Esophagus squamous epithelium (tissue), 4 donors: Measurements from ENCODE around the gene ARAP1.
A peak's percentile ranks its signal among the peaks of the same experiment; 100 is the strongest.

Experiments
- POLR2A ChIP-seq, 4 donors: fragments of 450-650 bp; IDR thresholded peaks; one replicate each; pipeline ENCODE4 v1.6.1; 2017; ENCODE audit warnings: antibody characterized with exemption in 4 of 4, mild to moderate bottlenecking in 4 of 4, moderate library complexity in 3 of 4
- TF ChIP-seq, protein P1 (sequence below), 6 experiments: fragments of 450-650 bp in 4 of 6; fragments of 200-600 bp in 2 of 6; sonication (generic) in 2 of 6; IDR thresholded peaks; one replicate each; pipeline ENCODE4 v1.5.1; 2016 to 2019; ENCODE audit warnings: antibody characterized with exemption in 6 of 6, mild to moderate bottlenecking in 4 of 6, moderate library complexity in 4 of 6

DNA sequence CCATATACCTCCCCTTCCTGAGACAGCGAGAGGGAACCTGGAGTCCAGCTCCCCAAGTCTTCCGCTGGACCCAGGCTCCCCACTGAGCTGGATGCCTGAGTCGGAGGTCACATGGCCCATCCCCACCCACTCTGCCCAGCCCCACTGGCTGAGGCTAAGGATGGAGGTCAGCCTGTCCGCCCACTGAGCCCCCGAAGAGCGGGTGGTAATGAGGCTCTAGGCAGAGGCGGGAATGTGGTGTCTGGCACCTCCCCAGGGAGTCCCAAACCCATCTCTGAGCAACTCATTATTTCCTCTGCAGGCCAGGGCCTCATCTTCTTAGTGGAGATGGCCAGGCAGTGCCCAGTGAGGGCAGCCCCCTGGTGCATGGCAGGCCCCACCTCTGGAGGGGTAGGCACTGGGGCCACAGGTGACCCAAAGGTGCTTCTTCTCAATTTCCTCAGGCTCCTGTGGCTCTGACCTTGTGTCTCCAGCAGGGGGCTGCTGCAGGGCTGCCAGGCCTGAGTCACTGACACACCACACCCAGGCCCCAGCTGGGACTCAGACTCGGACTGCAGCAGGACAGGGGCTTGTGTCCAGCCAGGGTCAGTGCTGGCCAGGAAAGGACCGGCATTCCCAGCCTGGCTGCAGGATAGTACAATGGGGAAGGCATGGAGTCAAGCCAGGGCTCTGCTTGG, 67.8 kb downstream of the ARAP1 start:
- TF ChIP-seq, protein P1, sequence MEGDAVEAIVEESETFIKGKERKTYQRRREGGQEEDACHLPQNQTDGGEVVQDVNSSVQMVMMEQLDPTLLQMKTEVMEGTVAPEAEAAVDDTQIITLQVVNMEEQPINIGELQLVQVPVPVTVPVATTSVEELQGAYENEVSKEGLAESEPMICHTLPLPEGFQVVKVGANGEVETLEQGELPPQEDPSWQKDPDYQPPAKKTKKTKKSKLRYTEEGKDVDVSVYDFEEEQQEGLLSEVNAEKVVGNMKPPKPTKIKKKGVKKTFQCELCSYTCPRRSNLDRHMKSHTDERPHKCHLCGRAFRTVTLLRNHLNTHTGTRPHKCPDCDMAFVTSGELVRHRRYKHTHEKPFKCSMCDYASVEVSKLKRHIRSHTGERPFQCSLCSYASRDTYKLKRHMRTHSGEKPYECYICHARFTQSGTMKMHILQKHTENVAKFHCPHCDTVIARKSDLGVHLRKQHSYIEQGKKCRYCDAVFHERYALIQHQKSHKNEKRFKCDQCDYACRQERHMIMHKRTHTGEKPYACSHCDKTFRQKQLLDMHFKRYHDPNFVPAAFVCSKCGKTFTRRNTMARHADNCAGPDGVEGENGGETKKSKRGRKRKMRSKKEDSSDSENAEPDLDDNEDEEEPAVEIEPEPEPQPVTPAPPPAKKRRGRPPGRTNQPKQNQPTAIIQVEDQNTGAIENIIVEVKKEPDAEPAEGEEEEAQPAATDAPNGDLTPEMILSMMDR (IDR thresholded peaks at IDR 0.05), result peak; percentile 12 to 74 (median 38)
- TF ChIP-seq POLR2A (IDR thresholded peaks at IDR 0.05), result no peak
